Measurements from ENCODE around the gene KLHL30. TPM values are rescaled to one million over a fixed set of nuclear protein-coding genes. Genes with fewer than 3 reads are reported as not detected.

The KLHL30 gene
- total RNA-seq, 4 donors from 2014 or later, result 0.14 to 5.6 TPM; not detected in 2

- intact Hi-C loops (cut with DNase I; ENCODE audit: low total_unique reads) (loop anchor here (10.0 kb wide), 1 partner anchor 294 kb away; the partner anchor contains the start of gene RAMP1), in situ Hi-C loops (cut with MboI; ENCODE audit: low pct_ligation_motif_present in 1 of 4, low pct_unique_long_range_greater_than_20kb in 1 of 4, low sequenced_read_pairs in 3 of 4) (no loop called here)
- Histone ChIP-seq H3K4me1 (no peaks in the 10 kb centered on the region), H3K36me3 (no peaks in the 10 kb centered on the region), H3K27me3 (no peaks in the 10 kb centered on the region), H3K9me3 (no peaks in the 10 kb centered on the region), H3K27ac (no peak overlapping the region), H3K4me3 (no peak overlapping the region)
- WGBS, 2 donors (ENCODE audit: low coverage in 1 of 2), result 88 to 100% methylated on average over 1 to 14 of the region's 15 CpGs
- no peak for DNase-seq
- TF ChIP-seq EP300 (IDR thresholded peaks at IDR 0.05; ENCODE audit: low read depth) (no peak), POLR2A (IDR thresholded peaks at IDR 0.05) (no peak), POLR2AphosphoS5 (IDR thresholded peaks at IDR 0.05) (no peak)
- TF ChIP-seq, protein P1, sequence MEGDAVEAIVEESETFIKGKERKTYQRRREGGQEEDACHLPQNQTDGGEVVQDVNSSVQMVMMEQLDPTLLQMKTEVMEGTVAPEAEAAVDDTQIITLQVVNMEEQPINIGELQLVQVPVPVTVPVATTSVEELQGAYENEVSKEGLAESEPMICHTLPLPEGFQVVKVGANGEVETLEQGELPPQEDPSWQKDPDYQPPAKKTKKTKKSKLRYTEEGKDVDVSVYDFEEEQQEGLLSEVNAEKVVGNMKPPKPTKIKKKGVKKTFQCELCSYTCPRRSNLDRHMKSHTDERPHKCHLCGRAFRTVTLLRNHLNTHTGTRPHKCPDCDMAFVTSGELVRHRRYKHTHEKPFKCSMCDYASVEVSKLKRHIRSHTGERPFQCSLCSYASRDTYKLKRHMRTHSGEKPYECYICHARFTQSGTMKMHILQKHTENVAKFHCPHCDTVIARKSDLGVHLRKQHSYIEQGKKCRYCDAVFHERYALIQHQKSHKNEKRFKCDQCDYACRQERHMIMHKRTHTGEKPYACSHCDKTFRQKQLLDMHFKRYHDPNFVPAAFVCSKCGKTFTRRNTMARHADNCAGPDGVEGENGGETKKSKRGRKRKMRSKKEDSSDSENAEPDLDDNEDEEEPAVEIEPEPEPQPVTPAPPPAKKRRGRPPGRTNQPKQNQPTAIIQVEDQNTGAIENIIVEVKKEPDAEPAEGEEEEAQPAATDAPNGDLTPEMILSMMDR (IDR thresholded peaks at IDR 0.05), result no peak
Observed at GRCh38 chr2:238148981-238149380, 10.5 kb downstream of the KLHL30 start.

GRCh38 chr2:238149841-238150572 is 11.5 kb downstream of the KLHL30 start:
- Histone ChIP-seq H3K4me1 (no peaks in the 10 kb centered on the region), H3K9me3 (no peaks in the 10 kb centered on the region), H3K4me3 (no peak overlapping the region), H3K36me3 (no peaks in the 10 kb centered on the region), H3K27me3 (no peaks in the 10 kb centered on the region), H3K27ac (no peak overlapping the region)
- no peak for TF ChIP-seq POLR2AphosphoS5 (IDR thresholded peaks at IDR 0.05)
- no peak for TF ChIP-seq POLR2A (IDR thresholded peaks at IDR 0.05)
- TF ChIP-seq, protein P1 (IDR thresholded peaks at IDR 0.05), result no peak
- TF ChIP-seq EP300 (IDR thresholded peaks at IDR 0.05; ENCODE audit: low read depth), result no peak
- no peak for DNase-seq
- 82% methylated on average over 14 of the region's 14 CpGs; no CpG with 5 or more reads in 1 of the 2 donors for WGBS, 2 donors (ENCODE audit: low coverage in 1 of 2)
- intact Hi-C loops (cut with DNase I; ENCODE audit: low total_unique reads) (loop anchor here (10.0 kb wide), 1 partner anchor 295 kb away; the partner anchor contains the start of gene RAMP1), in situ Hi-C loops (cut with MboI; ENCODE audit: low pct_ligation_motif_present in 1 of 4, low pct_unique_long_range_greater_than_20kb in 1 of 4, low sequenced_read_pairs in 3 of 4) (no loop called here)

GRCh38 chr2:238150686-238151085 is 12.2 kb downstream of the KLHL30 start:
- no peak overlapping the region for H3K4me3 ChIP-seq
- 89% methylated on average over 25 of the region's 25 CpGs; no CpG with 5 or more reads in 1 of the 2 donors for WGBS, 2 donors (ENCODE audit: low coverage in 1 of 2)
- no peaks in the 10 kb centered on the region for H3K9me3 ChIP-seq
- no peak for DNase-seq
- H3K27me3 ChIP-seq, result no peaks in the 10 kb centered on the region
- TF ChIP-seq EP300 (IDR thresholded peaks at IDR 0.05; ENCODE audit: low read depth) (no peak), POLR2A (IDR thresholded peaks at IDR 0.05) (no peak), POLR2AphosphoS5 (IDR thresholded peaks at IDR 0.05) (no peak)
- in situ Hi-C loops (cut with MboI; ENCODE audit: low pct_ligation_motif_present in 1 of 4, low pct_unique_long_range_greater_than_20kb in 1 of 4, low sequenced_read_pairs in 3 of 4) (no loop called here), intact Hi-C loops (cut with DNase I; ENCODE audit: low total_unique reads) (no loop called here)
- H3K4me1 ChIP-seq, result no peaks in the 10 kb centered on the region
- no peak overlapping the region for H3K27ac ChIP-seq
- H3K36me3 ChIP-seq, result no peaks in the 10 kb centered on the region

GRCh38 chr2:238151205-238151604 is 12.7 kb downstream of the KLHL30 start:
- in situ Hi-C loops (cut with MboI; ENCODE audit: low pct_ligation_motif_present in 1 of 4, low pct_unique_long_range_greater_than_20kb in 1 of 4, low sequenced_read_pairs in 3 of 4) (no loop called here), intact Hi-C loops (cut with DNase I; ENCODE audit: low total_unique reads) (no loop called here)
- TF ChIP-seq EP300 (IDR thresholded peaks at IDR 0.05; ENCODE audit: low read depth) (no peak), POLR2A (IDR thresholded peaks at IDR 0.05) (no peak), POLR2AphosphoS5 (IDR thresholded peaks at IDR 0.05) (no peak)
- TF ChIP-seq, protein P1 (IDR thresholded peaks at IDR 0.05), result no peak
- Histone ChIP-seq H3K36me3 (no peaks in the 10 kb centered on the region), H3K4me3 (no peak overlapping the region), H3K9me3 (no peaks in the 10 kb centered on the region), H3K27me3 (no peaks in the 10 kb centered on the region), H3K4me1 (no peaks in the 10 kb centered on the region), H3K27ac (no peak overlapping the region)
- WGBS, 2 donors (ENCODE audit: low coverage in 1 of 2), result 85% methylated on average over 13 of the region's 13 CpGs; no CpG with 5 or more reads in 1 of the 2 donors
- DNase-seq, result no peak

Data from transverse colon (tissue), 4 donors.